Right lobe of liver (tissue), 4 donors: ENCODE measurements around the gene ADD2.

Source experiments
- CTCF ChIP-seq, 4 donors: fragments of 200-600 bp in 3 of 4; fragments of 450-650 bp in 1 of 4; IDR thresholded peaks; one replicate each; pipeline versions ENCODE4 v1.5.1 to v1.8.0; 2016 to 2022; ENCODE audit warnings: antibody characterized with exemption in 4 of 4, mild to moderate bottlenecking in 2 of 4
- POLR2A ChIP-seq: fragments of 450-650 bp; IDR thresholded peaks from one replicate; pipeline ENCODE4 v1.6.1; 2017; ENCODE audit warnings: antibody characterized with exemption, mild to moderate bottlenecking
- donor health status: DM: no; HTN: no; CAD: no.
- donor health status: DM: no; HTN: no; CAD: no.
- donor health status: DM: no; HTN: yes; CAD: no.

GRCh38 chr2:70679259-70679658, 88.7 kb downstream of the ADD2 start:
- no peak for TF ChIP-seq CTCF (IDR thresholded peaks at IDR 0.05)
- TF ChIP-seq POLR2A, result no peak
